ENCODE measurements around the gene ZNF438. TPM values are rescaled to one million over a fixed set of nuclear protein-coding genes. Genes with fewer than 3 reads are reported as not detected.

The ZNF438 gene
- total and polyA plus RNA-seq, 2 of the 8 experiments (the other 6 are each of a cell fraction or from before 2014, with no cell fraction given), result 0.95 to 1.7 TPM

- no peak overlapping the region for H3K56ac ChIP-seq (replicated peaks; ENCODE audit: insufficient read length, low read depth, low read length)
- H3K9me3 ChIP-seq (ENCODE audit: insufficient read depth in 2 of 2, low read depth in 1 of 2, low read length in 1 of 2), result no peaks in the 10 kb centered on the region
- no peak overlapping the region for H3K18ac ChIP-seq (ENCODE audit: extremely low read depth, low read length)
- H2BK20ac ChIP-seq (ENCODE audit: low read length), result no peak overlapping the region
- H3K79me1 ChIP-seq (ENCODE audit: low read depth, low read length), result no peaks in the 10 kb centered on the region
- no peaks in the 10 kb centered on the region for H3K4me1 ChIP-seq (replicated peaks in 1 of 4; ENCODE audit: control insufficient read depth in 3 of 4, insufficient read depth in 4 of 4, low read length in 3 of 4)
- no peak overlapping the region for H4K5ac ChIP-seq (ENCODE audit: insufficient read length, low read depth, low read length)
- H3K36me3 ChIP-seq (ENCODE audit: control insufficient read depth in 2 of 4, insufficient read depth in 4 of 4, low read length in 3 of 4), result no peaks in the 10 kb centered on the region
- no peaks in the 10 kb centered on the region for H3K27me3 ChIP-seq (replicated peaks in 1 of 4; ENCODE audit: control insufficient read depth in 3 of 4, extremely low read depth in 1 of 4, insufficient read depth in 3 of 4, low read length in 3 of 4)
- no peak overlapping the region for H2BK5ac ChIP-seq (ENCODE audit: low read depth, low read length)
- H2BK12ac ChIP-seq (ENCODE audit: low read depth, low read length), result no peak overlapping the region
- H3K14ac ChIP-seq (ENCODE audit: insufficient read length), result no peak overlapping the region
- WGBS, 2 experiments (ENCODE audit: extremely low coverage in 1 of 2, insufficient coverage in 1 of 2, insufficient read length in 1 of 2, insufficient replicate concordance in 2 of 2, low coverage in 1 of 2, low lambda C conversion rate in 2 of 2, missing lambda C conversion rate in 1 of 2), result 81% methylated on average over 3 of the region's 3 CpGs; no CpG with 5 or more reads in 1 of the 2 experiments
- H2BK120ac ChIP-seq (replicated peaks; ENCODE audit: low read depth, low read length), result no peak overlapping the region
- H4K20me1 ChIP-seq (replicated peaks in 1 of 2; ENCODE audit: control insufficient read depth in 1 of 2, insufficient read depth in 2 of 2, low read length in 2 of 2), result no peaks in the 10 kb centered on the region
- H2AFZ ChIP-seq (ENCODE audit: low read length), result no peak overlapping the region
- H4K91ac ChIP-seq (replicated peaks; ENCODE audit: insufficient read length, low read length), result no peak overlapping the region
- no peak for DNase-seq (ENCODE audit: low read depth in 1 of 2, low spot score in 2 of 2)
- FAIRE-seq, result no peak
- no peak overlapping the region for H3K4me2 ChIP-seq (ENCODE audit: insufficient read depth in 1 of 2, low read depth in 2 of 2, low read length in 2 of 2)
- no peak overlapping the region for H3K23ac ChIP-seq (ENCODE audit: insufficient read length)
- CTCF ChIA-PET (ENCODE audit: partially characterized antibody), result no interaction called here
- no peaks in the 10 kb centered on the region; the same call in 1 of the 2 replicates for H3K23me2 ChIP-seq (ENCODE audit: low read depth, low read length)
- POLR2A ChIA-PET (ENCODE audit: partially characterized antibody), result no interaction called here
- H3K9ac ChIP-seq (replicated peaks in 1 of 4; ENCODE audit: extremely low read depth in 1 of 4, low read depth in 3 of 4, low read length in 3 of 4), result no peak overlapping the region
- no peak for TF ChIP-seq BACH1 (IDR thresholded peaks at IDR 0.05; ENCODE audit: low read length)
- TF ChIP-seq SP1 (IDR thresholded peaks at IDR 0.05; ENCODE audit: low read depth, low read length), result no peak
- no peak for TF ChIP-seq MAX (IDR thresholded peaks at IDR 0.05)
- TF ChIP-seq POLR2A (IDR thresholded peaks at IDR 0.05; ENCODE audit: control extremely low read depth in 1 of 2, low read depth in 2 of 2, low read length in 2 of 2), result no peak
- no peak for TF ChIP-seq NRF1 (IDR thresholded peaks at IDR 0.05; ENCODE audit: low read depth, low read length)
- no peak for TF ChIP-seq BRCA1 (IDR thresholded peaks at IDR 0.05; ENCODE audit: low read depth, low read length)
- TF ChIP-seq CBX5 (IDR thresholded peaks at IDR 0.05; ENCODE audit: low read depth, low read length), result no peak
- H3K4ac ChIP-seq (replicated peaks; ENCODE audit: insufficient read length, low read depth, low read length), result no peak overlapping the region
- H3K4me3 ChIP-seq (ENCODE audit: extremely low read depth in 1 of 4, insufficient read depth in 2 of 4, low read depth in 3 of 4, low read length in 4 of 4), result no peak overlapping the region
- H2AK5ac ChIP-seq (ENCODE audit: low read depth, low read length), result no peak overlapping the region
- H4K8ac ChIP-seq (ENCODE audit: extremely low read depth, insufficient read depth, low read length), result no peak overlapping the region
- H3K79me2 ChIP-seq (ENCODE audit: control insufficient read depth in 1 of 2, insufficient read depth in 2 of 2, low read length in 2 of 2), result no peaks in the 10 kb centered on the region
- H2BK15ac ChIP-seq (ENCODE audit: low read length), result no peak overlapping the region
- H3K27ac ChIP-seq (ENCODE audit: low read depth, low read length), result no peak overlapping the region
Measured at GRCh38 chr10:31011665-31012022, 20.0 kb downstream of the ZNF438 start.
